Fibroblast of lung (primary cell): ENCODE measurements around the gene SPRING1. TPM values are rescaled to one million over a fixed set of nuclear protein-coding genes. Genes with fewer than 3 reads are reported as not detected.
A peak's percentile ranks its signal among the peaks of the same experiment; 100 is the strongest.

Experiments used
- DNase-seq, 2 donors: peaks; one replicate each; pipeline versions ENCODE4 v3.0.0 to v3.0.0-alpha.2; 2010; ENCODE audit warnings: low read depth in 2 of 2
- H2AFZ ChIP-seq: 2 replicates; pipeline ENCODE4 v1.5.1; 2012; ENCODE audit warnings: low read length, control low read depth, inconsistent platforms
- H3K27ac ChIP-seq: 2 replicates; pipeline ENCODE4 v1.5.1; 2011; ENCODE audit warnings: low read length, control low read depth; ENCODE audit not compliant: insufficient read depth
- H3K27me3 ChIP-seq: 2 replicates; pipeline ENCODE4 v1.5.1; 2011; ENCODE audit warnings: mild to moderate bottlenecking, low read length; ENCODE audit not compliant: control insufficient read depth, insufficient read depth
- H3K36me3 ChIP-seq: 2 replicates; pipeline ENCODE4 v1.5.1; 2011; ENCODE audit warnings: low read length; ENCODE audit not compliant: control insufficient read depth, insufficient read depth
- H3K4me1 ChIP-seq: 2 replicates; pipeline ENCODE4 v1.5.1; 2011; ENCODE audit warnings: low read length; ENCODE audit not compliant: control insufficient read depth, insufficient read depth; ENCODE audit errors: extremely low read depth
- H3K4me2 ChIP-seq: 2 replicates; pipeline ENCODE4 v1.5.1; 2011; ENCODE audit warnings: low read length, control low read depth; ENCODE audit not compliant: insufficient read depth; ENCODE audit errors: extremely low read depth
- H3K4me3 ChIP-seq, 4 experiments: fragments of 200-600 bp in 1 of 4; sonication (generic) in 1 of 4; replicated peaks in 1 of 4; 2 replicates each; pipeline ENCODE4 v1.5.1; 2011 to 2016; ENCODE audit warnings: low read length in 4 of 4, low read depth in 3 of 4, mild to moderate bottlenecking in 3 of 4, control low read depth in 2 of 4, inconsistent platforms in 1 of 4, mixed read lengths in 1 of 4; ENCODE audit not compliant: insufficient read depth in 1 of 4; ENCODE audit errors: control extremely low read depth in 1 of 4
- H3K79me2 ChIP-seq: 2 replicates; pipeline ENCODE4 v1.5.1; 2012; ENCODE audit warnings: mild to moderate bottlenecking, low read length, inconsistent platforms; ENCODE audit not compliant: control insufficient read depth, insufficient read depth
- H3K9ac ChIP-seq: 2 replicates; pipeline ENCODE4 v1.5.1; 2011; ENCODE audit warnings: mild to moderate bottlenecking, low read length, control low read depth; ENCODE audit not compliant: insufficient read depth
- H3K9me3 ChIP-seq: 2 replicates; pipeline ENCODE4 v1.5.1; 2012; ENCODE audit warnings: low read depth, low read length; ENCODE audit not compliant: control insufficient read depth, insufficient read depth
- H4K20me1 ChIP-seq: 2 replicates; pipeline ENCODE4 v1.5.1; 2011; ENCODE audit warnings: low read length; ENCODE audit not compliant: control insufficient read depth, insufficient read depth; ENCODE audit errors: extremely low read depth
- CTCF ChIP-seq, 2 donors: IDR thresholded peaks in 1 of 2; conservative IDR thresholded peaks in 1 of 2; 1 replicate in 1 of 2; 2 replicates in 1 of 2; pipeline ENCODE4 v1.5.1; 2011 to 2012; ENCODE audit warnings: low read length in 2 of 2, control low read depth in 1 of 2, inconsistent platforms in 1 of 2, low read depth in 1 of 2, mild to moderate bottlenecking in 1 of 2
- EZH2 ChIP-seq: IDR thresholded peaks from 2 replicates; pipeline ENCODE4 v1.5.1; 2012; ENCODE audit warnings: low read length, control low read depth, mild to moderate bottlenecking; ENCODE audit errors: missing control alignments
- polyA plus RNA-seq, 2 donors: library from polyadenylated mRNA; depleted of rRNA in 1 of 2; stranded (reverse) in 1 of 2; unstranded in 1 of 2; fragments of >200 nt; gene quantifications; 2 replicates each; pipeline ENCODE4 v1.2.1, GENCODE V29; 2011 to 2012; ENCODE audit warnings: missing spikeins in 1 of 2
- total RNA-seq: library from RNA; depleted of rRNA; stranded (reverse); fragments of >200 nt; gene quantifications from 2 replicates; pipeline ENCODE4 v1.2.1, GENCODE V29; 2014

The SPRING1 gene
- total and polyA plus RNA-seq, 2 donors (not counting 1 experiment from before 2014, with no cell fraction given): 14.6 to 18.8 TPM

- H3K79me2 ChIP-seq: peaks cover 6% of the 10 kb centered on the region
These were observed 10.0 kb downstream of the SPRING1 start for GRCh38 chr12:116727891-116728290.

GRCh38 chr12:116727261-116727660 is 10.6 kb downstream of the SPRING1 start:
- TF ChIP-seq EZH2 (no peak), CTCF (conservative IDR thresholded peaks at IDR 0.05 in 1 of 2, IDR thresholded peaks at IDR 0.05 in 1 of 2; ENCODE audit: low read depth in 1 of 2, low read length in 2 of 2) (no peak)
- no peak overlapping the region for H3K9ac ChIP-seq
- H3K9me3 ChIP-seq: no peaks in the 10 kb centered on the region
- H3K36me3 ChIP-seq: no peaks in the 10 kb centered on the region
- H3K79me2 ChIP-seq: peaks cover 5% of the 10 kb centered on the region
- H3K27me3 ChIP-seq: no peaks in the 10 kb centered on the region
- no peaks in the 10 kb centered on the region for H4K20me1 ChIP-seq
- no peak for DNase-seq
- no peak overlapping the region for H3K4me3 ChIP-seq
- H3K27ac ChIP-seq: no peak overlapping the region
- H3K4me1 ChIP-seq: peaks cover 2% of the 10 kb centered on the region
- H3K4me2 ChIP-seq: no peak overlapping the region
- no peak overlapping the region for H2AFZ ChIP-seq

More at GRCh38 chr12:116727891-116728290, 10.0 kb downstream of the SPRING1 start:
- Histone ChIP-seq H3K4me2 (no peak overlapping the region), H3K36me3 (no peaks in the 10 kb centered on the region), H2AFZ (no peak overlapping the region), H3K4me3 (no peak overlapping the region), H3K27ac (no peak overlapping the region), H3K9me3 (no peaks in the 10 kb centered on the region), H3K9ac (no peak overlapping the region), H3K27me3 (no peaks in the 10 kb centered on the region), H4K20me1 (no peaks in the 10 kb centered on the region), H3K4me1 (peaks cover 2% of the 10 kb centered on the region)
- no peak for DNase-seq
- no peak for TF ChIP-seq EZH2
- TF ChIP-seq CTCF (conservative IDR thresholded peaks at IDR 0.05 in 1 of 2, IDR thresholded peaks at IDR 0.05 in 1 of 2; ENCODE audit: low read depth in 1 of 2, low read length in 2 of 2): no peak

DNA sequence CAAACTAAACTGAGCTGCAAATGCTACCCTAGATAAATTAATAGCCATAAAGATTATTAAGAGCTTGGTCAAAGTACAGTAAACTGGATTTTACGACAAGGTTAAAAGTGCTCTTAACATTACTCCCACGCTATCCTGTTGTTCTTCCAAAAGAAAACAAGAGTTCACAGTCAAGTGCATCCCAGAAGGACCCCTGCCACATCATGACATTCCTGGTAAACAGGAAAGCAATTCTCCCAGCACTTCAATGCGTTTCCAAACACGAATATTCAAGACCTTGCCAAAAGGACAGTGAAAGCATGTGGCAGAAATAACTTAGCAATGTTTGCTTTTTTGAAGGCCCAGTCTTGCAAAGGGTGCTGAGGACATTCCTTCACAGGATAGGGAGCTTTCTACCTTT is 11.2 kb downstream of the SPRING1 start:
- Histone ChIP-seq H3K9me3 (no peaks in the 10 kb centered on the region), H3K4me2 (no peak overlapping the region), H3K9ac (no peak overlapping the region), H4K20me1 (no peaks in the 10 kb centered on the region), H2AFZ (no peak overlapping the region), H3K27me3 (no peaks in the 10 kb centered on the region), H3K27ac (no peak overlapping the region), H3K4me3 (no peak overlapping the region), H3K36me3 (no peaks in the 10 kb centered on the region), H3K4me1 (peaks cover 2% of the 10 kb centered on the region), H3K79me2 (peaks cover 2% of the 10 kb centered on the region)
- no peak for TF ChIP-seq EZH2
- no peak for TF ChIP-seq CTCF (conservative IDR thresholded peaks at IDR 0.05 in 1 of 2, IDR thresholded peaks at IDR 0.05 in 1 of 2; ENCODE audit: low read depth in 1 of 2, low read length in 2 of 2)
- peak in 1 of 2 donors; percentile 15 for DNase-seq
